GM18858 (cell line): ENCODE data around the gene SPESP1.
"Not testable (repeated sequence)": the region's sequence is repeated elsewhere in the genome, so short reads cannot be mapped to it uniquely, and the experiment has no call there.

Source experiments
- ATAC-seq: cut with Tn5 transposase; IDR thresholded peaks from one replicate; pipeline ENCODE4 v1.9.1; 2021; ENCODE audit not compliant: unreplicated experiment

The SPESP1 gene

DNA sequence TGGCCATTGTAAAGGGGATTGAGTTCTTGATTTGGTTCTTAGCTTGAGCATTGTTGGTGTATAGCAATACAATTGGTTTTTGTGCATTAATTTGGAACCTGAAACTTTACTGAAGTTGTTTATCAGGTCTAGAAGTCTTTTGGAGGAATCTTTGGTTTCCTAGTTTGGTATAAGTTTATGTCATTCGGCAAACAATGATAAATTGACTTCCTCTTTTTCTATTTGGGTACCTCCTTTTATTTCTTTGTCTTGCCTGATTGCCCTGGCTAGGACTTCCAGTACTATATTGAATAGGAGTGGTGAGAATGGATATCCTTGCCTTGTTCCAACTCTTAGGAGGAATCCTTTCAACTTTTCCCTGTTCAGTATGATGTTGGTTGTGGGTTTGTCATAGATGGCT lies 32.1 kb downstream of the SPESP1 start:
- ATAC-seq = no peak

DNA sequence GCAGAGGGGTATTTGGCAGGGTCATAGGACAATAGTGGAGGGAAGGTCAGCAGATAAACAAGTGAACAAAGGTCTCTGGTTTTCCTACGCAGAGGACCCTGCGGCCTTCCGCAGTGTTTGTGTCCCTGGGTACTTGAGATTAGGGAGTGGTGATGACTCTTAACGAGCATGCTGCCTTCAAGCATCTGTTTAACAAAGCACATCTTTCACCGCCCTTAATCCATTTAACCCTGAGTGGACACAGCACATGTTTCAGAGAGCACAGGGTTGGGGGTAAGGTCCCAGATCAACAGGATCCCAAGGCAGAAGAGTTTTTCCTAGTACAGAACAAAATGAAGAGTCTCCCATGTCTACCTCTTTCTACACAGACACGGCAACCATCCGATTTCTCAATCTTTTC lies 33.4 kb downstream of the SPESP1 start:
- not testable (repeated sequence) for ATAC-seq

DNA sequence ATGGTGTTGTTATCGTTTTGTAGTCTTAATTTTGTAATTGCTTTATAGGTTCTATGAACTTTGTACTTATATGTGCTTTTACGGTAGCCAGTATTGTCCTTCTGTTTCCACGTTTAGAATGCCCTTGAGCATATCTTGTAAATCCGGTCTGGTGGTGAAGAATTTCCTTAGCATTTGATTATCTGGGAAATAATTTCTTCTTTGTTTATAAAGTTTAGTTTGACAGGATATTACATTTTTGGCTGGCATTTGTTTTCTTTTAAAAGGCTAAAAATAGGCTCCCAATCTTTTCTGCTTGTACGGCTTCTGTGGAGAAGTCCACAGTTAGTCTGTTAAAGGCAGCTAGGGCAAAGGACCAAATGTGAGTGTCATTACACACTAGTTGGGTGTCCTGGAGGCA lies 36.7 kb downstream of the SPESP1 start:
- ATAC-seq = no peak

DNA sequence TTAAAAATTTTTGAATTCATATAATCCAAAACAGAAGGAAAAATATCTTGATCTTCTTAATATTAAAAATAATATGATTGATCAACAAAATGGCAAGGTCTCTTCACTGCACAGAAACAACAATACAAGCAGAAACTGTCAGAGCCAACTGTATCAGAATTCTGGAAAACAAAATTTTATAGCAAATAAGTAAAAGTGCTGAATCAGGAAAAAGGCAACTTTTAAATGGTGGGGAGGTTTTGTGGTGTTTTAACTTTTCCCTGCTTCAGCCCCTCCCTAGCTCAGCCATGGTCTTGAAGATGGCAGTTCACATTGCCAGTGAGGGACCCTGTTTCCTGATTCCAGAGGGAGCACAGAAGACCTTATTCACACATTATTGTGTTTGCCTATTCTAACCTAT lies 37.6 kb downstream of the SPESP1 start:
- ATAC-seq = no peak

DNA sequence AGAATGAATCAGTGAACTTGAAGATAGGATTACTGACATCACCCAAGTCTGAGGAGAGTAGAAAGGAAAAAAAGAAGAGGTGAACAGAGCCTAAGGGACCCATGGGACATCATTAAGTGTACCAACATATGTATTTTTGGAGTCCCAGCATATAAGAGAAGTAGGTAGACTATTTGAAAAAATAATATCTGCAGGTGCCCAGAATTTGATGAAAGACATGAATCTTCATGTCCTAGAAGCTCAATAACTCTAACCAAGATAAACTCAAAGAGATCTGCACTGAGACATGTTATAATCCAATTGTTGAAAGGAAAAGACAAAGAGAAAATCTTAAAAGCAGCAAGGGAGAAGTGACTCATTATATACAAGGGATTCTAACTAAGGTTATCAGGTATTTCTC lies 39.0 kb downstream of the SPESP1 start:
- ATAC-seq = no peak

DNA sequence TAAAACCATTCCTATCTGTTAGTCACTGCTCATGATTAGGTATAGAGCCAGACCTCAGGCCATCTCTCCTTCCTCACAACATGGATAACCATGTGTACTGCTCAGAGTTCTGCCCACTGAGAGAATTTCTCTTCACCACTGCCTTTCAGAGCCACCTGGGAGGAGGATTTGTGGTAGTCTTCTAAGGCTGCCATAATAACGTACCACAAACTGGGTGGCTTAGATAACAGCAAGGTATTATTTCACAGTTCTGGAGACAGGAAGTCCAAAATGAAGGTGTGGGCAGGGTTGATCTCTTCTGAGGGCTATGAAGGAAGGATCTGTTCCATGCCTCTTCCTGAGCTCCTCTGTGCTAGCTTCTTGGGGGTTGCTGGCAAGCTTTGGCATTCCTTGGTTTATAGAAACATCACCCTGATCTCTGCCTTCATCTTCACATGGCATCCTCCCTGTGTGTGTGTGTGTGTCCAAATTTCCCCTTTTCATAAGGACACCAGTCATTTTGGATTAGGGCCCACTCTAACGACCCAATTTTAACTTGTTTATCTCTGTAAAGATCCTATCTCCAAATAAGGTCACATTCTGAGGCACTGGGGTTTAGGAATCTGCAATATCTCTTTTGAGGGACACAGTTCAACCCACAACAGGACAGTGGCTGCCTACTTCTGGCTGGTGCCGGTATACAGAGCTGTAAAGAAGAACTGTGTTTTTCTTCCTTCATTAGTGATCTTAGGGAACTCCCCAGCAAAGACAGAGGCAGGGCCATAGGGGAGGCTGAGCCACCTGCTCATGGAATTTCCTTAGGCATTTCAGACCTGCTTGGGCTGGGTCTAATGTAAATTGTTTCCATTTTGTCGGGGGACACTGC lies 42.1 kb downstream of the SPESP1 start:
- ATAC-seq = no peak

DNA sequence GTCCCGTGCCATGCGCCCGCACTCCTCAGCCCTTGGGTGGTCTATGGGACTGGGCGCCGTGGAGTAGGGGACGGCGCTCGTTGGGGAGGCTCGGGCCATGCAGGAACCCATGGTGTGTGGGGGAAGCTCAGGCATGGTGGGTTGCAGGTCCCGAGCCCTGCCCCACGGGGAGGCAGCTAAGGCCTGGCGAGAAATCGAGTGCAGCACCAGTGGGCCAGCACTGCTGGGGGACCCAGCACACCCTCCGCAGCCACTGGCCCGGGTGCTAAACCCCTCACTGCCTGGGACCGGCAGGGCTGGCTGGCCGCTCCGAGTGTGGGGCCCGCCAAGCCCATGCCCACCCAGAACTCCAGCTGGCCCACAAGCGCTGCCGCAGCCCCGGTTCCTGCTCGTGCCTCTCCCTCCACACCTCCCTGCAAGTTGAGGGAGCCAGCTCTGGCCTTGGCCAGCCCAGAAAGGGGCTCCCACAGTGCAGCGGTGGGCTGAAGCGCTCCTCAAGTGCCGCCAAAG lies 45.4 kb downstream of the SPESP1 start:
- ATAC-seq = not testable (repeated sequence)

DNA sequence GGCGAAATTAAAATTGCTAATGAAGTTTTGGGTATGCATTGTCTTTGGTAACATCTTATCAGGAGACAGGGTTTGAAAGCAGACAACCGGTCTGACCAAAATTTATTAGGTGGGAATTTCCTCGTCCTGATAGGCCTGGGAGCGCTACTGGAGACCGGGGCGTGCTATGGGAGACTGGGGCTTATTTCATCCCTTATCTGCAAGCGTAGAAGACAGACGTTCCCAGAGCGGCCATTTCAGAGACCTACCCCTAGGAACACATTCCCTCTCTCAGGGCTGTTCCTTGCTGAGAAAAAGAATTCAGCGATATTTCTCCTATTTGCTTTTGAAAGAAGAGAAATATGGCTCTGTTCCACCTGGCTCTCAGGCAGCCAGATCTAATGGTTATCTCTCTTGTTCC lies 47.1 kb downstream of the SPESP1 start:
- ATAC-seq = not testable (repeated sequence)

DNA sequence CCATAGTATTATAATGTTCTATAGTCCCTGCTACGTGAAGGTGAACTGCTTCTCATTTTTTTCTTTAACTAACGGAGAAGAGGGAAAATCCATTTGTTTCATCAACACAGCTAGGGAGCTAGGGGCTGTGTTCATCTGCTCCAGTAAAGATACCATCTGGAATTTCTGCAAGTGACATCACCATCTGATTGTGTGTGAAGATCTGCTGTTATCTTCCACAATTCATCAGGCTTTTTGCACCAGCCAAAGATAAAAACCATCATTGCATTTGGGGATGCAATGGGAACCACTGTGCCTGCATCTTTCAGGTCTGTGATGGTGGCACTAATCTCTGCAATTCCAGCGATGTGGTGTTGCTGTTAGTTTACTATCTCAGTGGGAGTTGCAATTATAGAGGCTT lies 48.7 kb downstream of the SPESP1 start:
- ATAC-seq = no peak

DNA sequence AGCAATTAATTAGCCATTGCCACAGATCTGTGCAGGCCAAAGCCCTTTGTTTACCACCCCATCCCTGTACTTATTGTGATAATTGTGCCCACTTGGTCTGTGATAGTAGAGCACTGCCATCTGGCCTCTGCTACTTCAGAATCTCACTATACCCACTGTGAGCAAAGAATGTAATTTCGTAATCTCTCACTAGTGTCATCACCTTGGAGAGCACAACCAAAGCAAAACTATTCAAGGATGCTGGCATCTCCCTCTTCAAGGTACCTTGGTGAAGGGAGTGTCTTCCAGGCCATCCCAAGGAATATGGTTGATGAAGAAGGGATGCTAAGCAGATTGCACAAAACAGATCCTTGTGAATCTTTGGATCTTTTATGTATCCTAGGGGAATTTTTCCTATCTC lies 49.5 kb downstream of the SPESP1 start:
- ATAC-seq = no peak

DNA sequence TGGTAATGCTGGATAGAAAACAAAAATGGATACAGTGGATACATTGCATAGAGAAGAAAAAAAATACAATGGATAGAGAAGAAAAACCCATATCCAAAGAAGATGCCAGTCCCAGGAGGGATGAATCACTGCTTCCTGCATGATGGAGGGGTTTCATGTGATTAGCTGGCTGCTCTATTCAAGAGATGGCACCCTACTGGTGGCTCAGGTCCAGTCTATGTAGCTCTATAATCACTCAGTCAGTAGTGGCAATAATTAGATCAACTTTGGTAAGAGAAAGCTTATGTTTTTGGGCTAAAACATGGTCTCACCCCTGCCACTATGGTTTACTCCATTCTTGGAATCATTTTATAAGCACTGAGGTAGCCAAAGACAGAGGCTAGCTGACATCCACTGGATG lies 50.5 kb downstream of the SPESP1 start:
- no peak for ATAC-seq

DNA sequence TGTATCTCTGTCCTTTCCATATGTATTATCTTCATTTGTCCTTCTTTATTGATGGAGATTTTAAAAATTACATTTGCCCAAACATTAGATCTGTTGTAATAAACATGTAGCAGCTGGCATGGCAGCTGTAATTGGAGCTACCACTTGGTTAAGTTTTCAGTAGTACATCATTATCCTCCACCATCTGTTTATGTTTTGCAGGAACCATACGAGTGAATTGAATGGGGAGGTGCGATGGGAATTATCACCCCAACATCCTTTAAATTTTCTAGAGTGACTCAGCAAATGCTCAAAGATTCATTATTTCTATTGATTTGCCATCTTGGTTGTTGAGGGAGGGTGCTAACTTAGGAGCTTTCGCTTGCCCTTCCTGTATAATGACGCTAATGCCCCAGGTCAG lies 51.6 kb downstream of the SPESP1 start:
- ATAC-seq = no peak

DNA sequence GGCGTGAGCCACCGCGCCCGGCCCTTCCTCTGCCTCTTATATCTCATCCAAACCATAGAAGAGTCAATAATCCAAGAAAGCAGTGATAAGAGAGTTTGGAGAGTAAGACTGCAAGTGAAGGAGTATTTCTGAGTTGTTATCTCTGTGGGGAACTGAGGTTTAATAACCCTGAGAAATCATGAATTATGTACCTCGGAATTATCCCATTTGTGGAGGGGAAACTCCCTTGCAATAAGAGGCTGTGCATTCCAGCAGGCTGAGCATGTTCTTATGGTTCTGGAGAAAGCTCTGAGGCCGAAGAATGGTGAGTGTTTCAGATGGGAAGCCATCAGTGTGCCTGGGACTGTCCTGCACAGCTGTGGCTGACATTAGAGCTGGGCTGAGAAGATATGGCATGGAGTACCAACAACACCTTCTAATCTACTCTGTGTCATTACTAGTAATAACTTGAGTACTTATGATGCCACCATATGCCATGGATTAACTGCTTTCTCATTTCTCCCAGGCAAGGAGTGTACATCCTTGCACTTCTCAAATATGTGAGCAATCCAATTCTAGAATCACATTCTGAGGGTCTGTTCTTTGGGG lies 52.7 kb downstream of the SPESP1 start:
- no peak for ATAC-seq

DNA sequence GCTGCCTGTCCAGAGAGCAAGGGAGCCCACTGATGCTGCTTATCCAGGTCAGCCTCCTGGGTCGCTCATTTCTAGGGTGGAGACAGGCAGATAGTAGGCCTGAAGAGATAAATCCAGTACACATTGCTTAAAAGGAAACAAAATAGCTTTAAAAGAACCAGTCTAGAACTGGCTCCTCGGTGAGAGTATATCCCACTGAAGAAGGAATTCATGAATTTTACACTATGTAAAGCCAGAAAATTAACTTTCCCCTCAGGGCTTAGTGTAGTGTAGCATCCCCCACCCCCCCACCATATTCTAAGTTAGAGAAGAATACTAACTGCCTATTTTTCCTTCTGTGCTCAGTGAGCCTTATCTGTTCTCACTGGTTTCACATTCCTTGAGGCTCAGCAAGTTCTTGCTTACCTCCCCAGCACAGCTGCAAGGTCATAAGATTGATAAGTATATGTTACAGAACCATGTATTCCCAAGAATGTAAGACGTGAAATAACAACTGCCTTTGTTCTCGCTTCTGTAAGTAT lies 53.7 kb downstream of the SPESP1 start:
- no peak for ATAC-seq

DNA sequence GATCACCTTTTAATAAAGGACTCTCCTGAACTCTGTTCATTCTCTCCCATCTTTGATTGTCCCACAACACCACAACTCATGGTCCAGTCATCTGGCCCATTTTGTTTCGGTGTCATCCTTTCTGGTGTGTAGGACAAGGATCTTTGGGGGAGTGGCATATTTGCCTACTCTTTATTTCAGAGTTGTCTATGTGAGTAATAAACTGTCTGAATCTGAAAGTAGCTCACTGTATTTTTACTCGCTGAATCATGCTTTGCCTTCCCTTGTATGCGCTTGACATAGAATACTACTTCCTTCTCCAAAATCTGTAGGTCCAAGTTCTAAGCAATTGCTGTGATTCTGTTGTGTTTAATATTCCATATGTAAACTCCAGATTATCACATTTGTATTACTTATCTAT lies 54.3 kb downstream of the SPESP1 start:
- no peak for ATAC-seq

DNA sequence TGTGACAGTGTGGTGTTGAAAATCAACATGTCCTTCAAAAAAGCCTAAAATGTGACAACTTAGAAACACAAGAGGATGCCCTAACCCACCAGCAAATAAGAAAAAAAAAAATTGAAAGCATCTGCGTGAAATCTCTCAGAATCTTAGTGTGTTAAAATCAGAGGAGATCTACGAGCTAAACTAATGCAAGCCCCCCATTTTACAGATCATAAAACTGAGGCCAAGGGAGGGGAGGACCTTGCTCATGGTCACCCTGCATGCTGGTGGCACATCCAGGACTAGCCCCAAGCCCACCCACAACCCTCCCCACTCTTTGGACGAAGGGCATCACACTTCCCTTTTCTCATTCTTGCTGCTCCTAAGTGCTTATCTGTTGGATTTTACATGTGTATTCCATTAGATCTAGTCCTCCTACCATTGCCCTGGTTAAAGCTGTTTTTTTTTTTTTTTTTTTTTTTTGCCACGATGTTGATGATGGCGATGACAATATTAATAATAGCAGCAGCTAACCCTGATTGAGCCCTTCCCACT lies 55.1 kb downstream of the SPESP1 start:
- ATAC-seq = no peak

DNA sequence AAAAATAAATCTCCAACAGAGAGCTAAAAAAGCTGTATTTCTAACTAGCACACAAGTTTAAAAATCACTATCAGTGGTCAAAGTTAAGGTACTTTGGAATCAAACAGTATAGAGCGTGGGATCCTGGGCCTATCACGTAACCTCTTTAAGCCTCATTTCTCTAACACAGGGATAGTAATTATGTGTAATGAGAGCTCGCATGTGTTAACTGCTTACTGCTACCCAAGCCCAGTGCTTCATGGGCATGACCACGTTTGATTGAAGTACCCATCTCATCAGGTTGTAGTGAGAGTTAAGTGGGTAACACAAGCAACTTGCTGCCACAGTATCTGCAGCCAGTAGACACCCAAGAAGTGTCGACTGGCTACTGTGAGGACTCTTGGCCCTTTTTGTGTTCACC lies 56.0 kb downstream of the SPESP1 start:
- no peak for ATAC-seq

DNA sequence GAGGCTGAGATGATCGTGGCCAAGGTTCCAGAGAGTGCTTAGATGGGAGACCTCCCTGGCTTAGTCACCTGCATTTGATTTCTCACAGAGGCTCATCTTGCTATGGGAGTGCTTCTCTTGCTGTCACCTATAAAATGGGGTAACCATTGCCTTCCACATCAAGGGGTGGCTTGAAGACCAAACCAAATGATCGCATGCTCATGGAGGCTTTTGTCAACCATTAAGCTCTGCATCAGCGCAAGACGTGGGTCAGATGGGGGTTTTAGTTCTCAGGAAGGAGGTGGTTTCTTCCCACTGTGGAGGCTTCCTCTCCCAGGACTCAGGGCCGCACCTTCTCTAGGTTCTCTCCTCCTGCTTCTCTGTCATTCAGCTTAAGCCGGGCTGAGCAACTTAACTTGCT lies 56.8 kb downstream of the SPESP1 start:
- ATAC-seq = no peak

DNA sequence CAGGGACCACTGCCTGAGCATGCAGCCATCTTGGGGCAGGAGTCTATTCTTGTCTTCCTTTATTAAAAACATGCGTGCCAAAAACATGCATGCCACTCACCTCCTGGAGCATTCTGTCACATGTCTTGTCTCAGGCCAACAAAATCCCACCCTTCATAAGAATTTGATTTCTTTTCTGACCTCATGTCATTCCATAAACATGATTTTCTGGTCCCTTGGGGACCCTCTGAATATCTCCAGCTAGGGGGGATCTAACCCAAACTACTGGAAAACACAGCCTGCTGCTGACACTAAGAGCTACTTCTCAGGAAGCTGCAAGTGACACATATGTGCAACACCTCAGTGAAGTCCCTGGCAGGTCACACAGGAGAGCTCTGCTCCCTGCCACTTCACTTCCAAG lies 57.4 kb downstream of the SPESP1 start:
- no peak for ATAC-seq

DNA sequence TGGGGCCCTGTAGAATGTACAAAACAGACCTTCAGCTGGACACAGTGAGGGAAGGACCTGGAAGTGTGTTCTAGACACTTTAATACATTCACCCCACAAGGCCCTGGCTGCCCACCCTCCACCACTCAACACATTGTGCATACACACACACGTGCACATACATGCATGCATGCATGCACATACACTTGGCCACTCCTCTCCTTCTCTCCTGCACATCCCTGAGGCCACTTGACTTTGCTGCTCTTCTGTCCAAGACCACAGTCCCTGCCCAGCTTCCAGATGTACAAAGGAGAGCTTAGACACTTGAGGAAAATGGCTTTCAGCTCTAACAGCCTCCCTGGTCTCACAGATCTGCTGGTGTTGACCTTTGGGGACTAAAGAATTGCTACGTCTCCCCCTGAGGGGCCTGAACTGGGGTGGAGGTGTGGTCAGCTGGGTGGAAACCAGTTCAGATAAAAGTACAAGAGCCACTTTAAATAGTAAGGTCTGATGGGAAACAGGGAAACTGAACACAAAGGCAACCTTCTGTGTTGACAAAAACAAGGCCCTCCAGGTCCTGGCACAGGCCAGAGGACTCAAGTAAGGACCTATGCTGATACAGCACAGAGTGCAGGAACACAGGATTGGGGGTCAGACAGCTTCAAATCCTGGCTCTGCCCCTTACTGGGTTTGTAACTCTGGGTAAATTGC lies 59.4 kb downstream of the SPESP1 start:
- ATAC-seq = no peak

DNA sequence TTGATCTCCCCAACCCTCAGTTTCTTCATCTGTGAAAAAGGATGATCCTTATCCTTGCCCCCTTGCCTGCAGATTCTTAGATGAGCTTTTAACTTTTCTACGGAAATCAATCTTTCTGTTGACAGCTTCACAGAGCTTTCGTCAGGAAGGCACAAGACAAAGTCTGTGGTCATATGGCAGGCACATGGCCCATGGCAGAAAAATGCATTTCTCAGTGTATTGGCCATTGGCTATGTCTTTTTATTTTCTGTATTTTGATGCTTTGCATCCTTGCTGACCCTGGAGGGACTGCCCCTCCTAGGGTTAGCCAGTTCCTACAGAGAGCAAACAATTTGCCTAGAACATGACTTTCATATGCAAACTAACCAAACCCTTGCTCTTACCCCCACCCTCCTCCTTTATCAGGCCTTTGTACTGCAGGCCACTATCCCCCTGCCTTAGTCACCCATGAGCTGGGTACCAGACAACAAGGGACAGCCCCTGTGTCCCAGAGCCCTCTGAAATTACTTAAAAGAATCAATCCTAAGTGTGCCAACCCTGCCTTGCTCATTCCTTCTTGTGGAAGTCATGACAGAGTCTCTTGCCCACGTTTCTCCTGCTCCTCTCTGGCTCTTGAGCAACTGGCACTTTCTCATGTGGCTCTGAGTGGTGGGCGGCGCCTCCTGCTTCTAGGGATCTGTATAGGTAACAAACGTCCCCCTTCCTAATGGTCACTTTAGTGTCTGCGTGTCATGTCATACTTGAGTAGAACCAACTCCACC lies 60.1 kb downstream of the SPESP1 start:
- no peak for ATAC-seq
